Mesothelial cell of epicardium (in vitro differentiated cells): ENCODE data around the gene PARVA. TPM values are rescaled to one million over a fixed set of nuclear protein-coding genes. Genes with fewer than 3 reads are reported as not detected.

Experiments used
- DNase-seq, 2 experiments: peaks; one replicate each; pipeline ENCODE4 v3.0.0; 2021; ENCODE audit warnings: low spot score in 2 of 2; ENCODE audit not compliant: unreplicated experiment in 2 of 2
- H3K27ac Mint-ChIP-seq: 2 replicates; pipeline ENCODE4 v1.8.0; 2021; ENCODE audit warnings: mixed read lengths
- H3K27me3 Mint-ChIP-seq: 2 replicates; pipeline ENCODE4 v1.8.0; 2021; ENCODE audit warnings: low read depth, mixed read lengths
- H3K36me3 Mint-ChIP-seq: 2 replicates; pipeline ENCODE4 v1.8.0; 2021; ENCODE audit warnings: mixed read lengths
- H3K4me1 Mint-ChIP-seq: 2 replicates; pipeline ENCODE4 v1.8.0; 2021; ENCODE audit warnings: mixed read lengths
- H3K4me3 Mint-ChIP-seq: 2 replicates; pipeline ENCODE4 v1.8.0; 2021; ENCODE audit warnings: mild to moderate bottlenecking, moderate library complexity, mixed read lengths
- H3K9me3 Mint-ChIP-seq: 2 replicates; pipeline ENCODE4 v1.8.0; 2021; ENCODE audit warnings: mixed read lengths
- total RNA-seq: library from RNA; stranded (reverse); gene quantifications from 3 replicates; pipeline ENCODE4 v1.2.1, GENCODE V29; 2021
- TF ChIP-seq, protein P1 (sequence below): fragments of 200-600 bp; sonication (generic); IDR thresholded peaks from one replicate; pipeline ENCODE4 v1.5.0; 2021; ENCODE audit warnings: antibody characterized with exemption; ENCODE audit not compliant: unreplicated experiment

Gene PARVA
- total RNA-seq, 1 donor from 2014 or later, result 77.1 TPM

DNA sequence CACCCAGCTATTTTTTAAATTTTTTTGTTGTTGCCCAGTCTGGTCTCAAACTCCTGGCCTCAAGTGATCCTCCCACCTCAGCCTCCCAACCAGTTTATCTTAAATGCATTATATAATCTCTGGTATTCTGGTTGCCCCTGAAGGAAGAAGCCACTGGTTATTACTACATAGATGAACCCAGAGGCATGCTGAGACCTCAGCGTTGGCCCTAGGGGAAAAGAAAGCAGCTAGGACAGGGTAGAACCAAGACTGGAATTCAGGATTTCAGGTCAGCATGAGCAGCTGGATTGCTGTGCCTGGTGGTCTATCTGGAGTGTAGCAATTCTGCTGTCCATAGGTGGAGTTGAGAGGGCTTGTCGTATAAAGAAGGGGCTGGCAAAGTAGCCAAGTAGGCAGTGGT is 67.2 kb downstream of the PARVA start:
- Mint-ChIP-seq H3K27me3 (no peaks in the 10 kb centered on the region), H3K27ac (no peak overlapping the region), H3K9me3 (peaks cover 10% of the 10 kb centered on the region), H3K36me3 (peaks cover 18% of the 10 kb centered on the region), H3K4me1 (peaks cover 10% of the 10 kb centered on the region), H3K4me3 (no peak overlapping the region)
- TF ChIP-seq, protein P1, sequence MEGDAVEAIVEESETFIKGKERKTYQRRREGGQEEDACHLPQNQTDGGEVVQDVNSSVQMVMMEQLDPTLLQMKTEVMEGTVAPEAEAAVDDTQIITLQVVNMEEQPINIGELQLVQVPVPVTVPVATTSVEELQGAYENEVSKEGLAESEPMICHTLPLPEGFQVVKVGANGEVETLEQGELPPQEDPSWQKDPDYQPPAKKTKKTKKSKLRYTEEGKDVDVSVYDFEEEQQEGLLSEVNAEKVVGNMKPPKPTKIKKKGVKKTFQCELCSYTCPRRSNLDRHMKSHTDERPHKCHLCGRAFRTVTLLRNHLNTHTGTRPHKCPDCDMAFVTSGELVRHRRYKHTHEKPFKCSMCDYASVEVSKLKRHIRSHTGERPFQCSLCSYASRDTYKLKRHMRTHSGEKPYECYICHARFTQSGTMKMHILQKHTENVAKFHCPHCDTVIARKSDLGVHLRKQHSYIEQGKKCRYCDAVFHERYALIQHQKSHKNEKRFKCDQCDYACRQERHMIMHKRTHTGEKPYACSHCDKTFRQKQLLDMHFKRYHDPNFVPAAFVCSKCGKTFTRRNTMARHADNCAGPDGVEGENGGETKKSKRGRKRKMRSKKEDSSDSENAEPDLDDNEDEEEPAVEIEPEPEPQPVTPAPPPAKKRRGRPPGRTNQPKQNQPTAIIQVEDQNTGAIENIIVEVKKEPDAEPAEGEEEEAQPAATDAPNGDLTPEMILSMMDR, result no peak
- no peak for DNase-seq

DNA sequence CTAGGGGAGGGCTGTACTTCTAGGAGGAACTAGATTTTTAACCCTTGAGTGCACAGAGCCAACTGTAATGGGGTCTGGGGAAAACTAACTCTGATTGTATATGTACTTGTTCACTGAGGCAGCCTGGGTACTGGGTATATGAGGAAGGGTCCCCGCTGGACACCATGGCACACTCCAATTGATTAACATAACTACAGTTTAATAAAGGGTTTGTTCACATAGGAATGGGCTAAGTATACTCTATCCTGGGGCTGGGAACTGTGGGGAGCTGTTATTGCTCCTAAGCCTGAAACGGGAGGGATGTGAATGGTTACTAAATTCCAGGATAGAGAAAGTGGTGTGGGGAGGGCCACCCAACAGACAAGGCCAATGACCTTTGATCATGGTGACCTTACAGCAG is 67.6 kb downstream of the PARVA start:
- H3K4me1 Mint-ChIP-seq, result peaks cover 10% of the 10 kb centered on the region
- TF ChIP-seq, protein P1, result no peak
- H3K27ac Mint-ChIP-seq, result no peak overlapping the region
- H3K4me3 Mint-ChIP-seq, result no peak overlapping the region
- H3K27me3 Mint-ChIP-seq, result no peaks in the 10 kb centered on the region
- peaks cover 6% of the 10 kb centered on the region for H3K9me3 Mint-ChIP-seq
- peaks cover 14% of the 10 kb centered on the region for H3K36me3 Mint-ChIP-seq
- DNase-seq, result no peak

DNA sequence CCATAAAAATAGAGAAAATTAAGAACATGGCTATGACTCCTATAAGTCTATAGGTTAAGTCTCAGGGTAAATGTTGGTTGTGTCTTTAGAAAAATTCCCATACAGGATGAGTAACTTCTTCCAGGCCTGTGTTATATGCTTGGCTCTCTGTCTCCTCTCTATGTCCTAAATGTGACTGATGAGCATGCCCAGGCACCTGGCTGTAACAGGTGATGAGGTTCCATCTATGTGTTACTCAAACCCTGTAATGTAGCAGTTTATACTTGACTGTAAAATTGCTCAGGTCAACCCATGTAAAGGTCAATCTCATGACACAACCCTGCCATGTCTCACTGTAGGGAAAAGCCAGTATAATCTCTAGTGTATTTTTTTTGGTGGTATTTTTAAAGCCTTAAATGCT is 69.5 kb downstream of the PARVA start:
- Mint-ChIP-seq H3K4me3 (no peak overlapping the region), H3K27ac (no peak overlapping the region), H3K4me1 (no peaks in the 10 kb centered on the region), H3K9me3 (no peaks in the 10 kb centered on the region), H3K36me3 (peaks cover 6% of the 10 kb centered on the region), H3K27me3 (no peaks in the 10 kb centered on the region)
- TF ChIP-seq, protein P1, result no peak
- DNase-seq, result no peak

DNA sequence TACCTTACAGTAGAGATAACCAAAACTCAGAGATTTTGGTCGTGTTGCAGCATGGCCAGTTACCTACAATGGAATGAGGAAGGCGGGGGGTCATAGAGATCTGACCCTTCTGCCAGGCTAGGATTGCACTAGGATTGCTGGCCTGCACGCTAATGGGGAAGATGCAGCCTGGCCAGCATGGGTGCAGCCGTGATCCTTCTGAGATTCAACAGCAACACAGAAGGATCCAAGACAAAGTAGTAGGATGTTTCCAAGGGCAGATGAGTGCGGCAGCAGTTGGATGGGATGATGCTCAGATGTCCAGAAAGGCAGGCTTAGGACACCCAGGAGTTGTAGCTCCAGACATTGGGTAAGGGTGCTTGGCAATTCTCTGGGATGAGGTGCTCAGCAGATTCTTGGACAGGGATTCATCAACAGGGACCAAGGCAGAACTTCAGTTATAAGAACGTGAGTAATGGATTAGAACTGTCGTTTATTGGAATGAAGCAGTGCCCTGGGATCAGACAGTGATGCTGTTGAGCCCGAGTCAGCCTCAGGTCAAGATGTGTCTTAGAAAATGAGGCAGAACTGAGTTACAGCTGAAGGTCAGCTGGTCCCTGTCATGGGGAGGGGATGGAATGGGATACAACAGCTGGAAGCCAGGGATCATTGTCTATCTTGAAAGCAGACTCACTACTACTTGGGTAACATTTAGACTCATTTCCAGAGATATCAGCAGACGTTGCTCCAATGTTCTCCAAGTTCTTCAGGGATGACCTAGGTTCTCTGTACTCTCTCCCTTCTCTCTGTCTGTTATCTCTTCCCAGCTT is 71.0 kb downstream of the PARVA start:
- no peak overlapping the region for H3K4me3 Mint-ChIP-seq

DNA sequence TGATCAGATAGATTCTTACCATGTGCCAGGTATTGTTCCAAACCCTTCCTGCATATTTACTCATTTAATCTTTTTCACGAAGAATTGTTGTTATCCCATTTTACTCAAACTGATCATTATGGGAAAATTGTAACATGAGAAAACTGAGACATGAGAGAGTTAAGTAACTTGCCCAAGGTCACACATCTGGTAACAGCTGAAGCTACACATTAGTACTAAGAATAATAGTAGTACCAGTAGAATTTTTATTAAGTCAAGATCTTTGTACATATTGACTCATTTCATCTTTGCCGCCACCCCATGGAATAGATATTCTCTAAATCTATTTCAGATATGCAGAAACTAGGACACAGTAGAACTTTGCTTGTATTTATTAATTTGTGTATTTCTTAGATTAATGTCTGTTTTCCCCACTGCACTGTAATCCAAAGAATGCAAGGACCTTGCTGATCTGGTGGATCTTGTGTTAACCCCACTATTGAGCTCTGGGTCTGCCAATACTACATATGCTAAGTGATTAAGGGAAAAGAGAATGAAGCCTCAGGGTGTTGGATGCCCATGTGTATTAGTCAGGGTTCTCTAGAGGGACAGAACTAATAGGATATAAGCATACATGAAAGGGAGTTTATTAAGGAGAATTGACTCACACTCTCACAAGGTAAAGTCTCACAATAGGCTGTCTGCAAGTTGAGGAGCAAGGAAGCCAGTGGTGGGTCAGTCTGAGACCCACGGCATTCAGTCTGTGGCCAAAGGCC is 72.8 kb downstream of the PARVA start:
- no peaks in the 10 kb centered on the region for H3K36me3 Mint-ChIP-seq
- DNase-seq, result no peak
- H3K4me1 Mint-ChIP-seq, result peaks cover 7% of the 10 kb centered on the region
- no peak overlapping the region for H3K27ac Mint-ChIP-seq
- H3K4me3 Mint-ChIP-seq, result no peak overlapping the region
- TF ChIP-seq, protein P1, result no peak
- H3K9me3 Mint-ChIP-seq, result no peaks in the 10 kb centered on the region
- H3K27me3 Mint-ChIP-seq, result no peaks in the 10 kb centered on the region

More for the DNA sequence above, 71.0 kb downstream of the PARVA start:
- TF ChIP-seq, protein P1, result no peak
- H3K9me3 Mint-ChIP-seq, result no peaks in the 10 kb centered on the region
- no peaks in the 10 kb centered on the region for H3K27me3 Mint-ChIP-seq
- H3K36me3 Mint-ChIP-seq, result peaks cover 6% of the 10 kb centered on the region
- no peak for DNase-seq
- H3K27ac Mint-ChIP-seq, result no peak overlapping the region
- H3K4me1 Mint-ChIP-seq, result no peaks in the 10 kb centered on the region
